Retinal pigment epithelial cell (primary cell): ENCODE data around the gene DCDC1.

Source experiments
- DNase-seq: peaks from one replicate; pipeline ENCODE4 v3.0.0-alpha.2; 2010; ENCODE audit warnings: low read depth
- H3K4me3 ChIP-seq: 2 replicates; pipeline ENCODE4 v1.5.1; 2011; ENCODE audit warnings: mild to moderate bottlenecking, low read length, control low read depth, moderate library complexity
- TF ChIP-seq, protein P1 (sequence below): conservative IDR thresholded peaks from 2 replicates; pipeline ENCODE4 v1.5.1; 2011; ENCODE audit warnings: low read depth, low read length, control low read depth, inconsistent platforms

Gene DCDC1

DNA sequence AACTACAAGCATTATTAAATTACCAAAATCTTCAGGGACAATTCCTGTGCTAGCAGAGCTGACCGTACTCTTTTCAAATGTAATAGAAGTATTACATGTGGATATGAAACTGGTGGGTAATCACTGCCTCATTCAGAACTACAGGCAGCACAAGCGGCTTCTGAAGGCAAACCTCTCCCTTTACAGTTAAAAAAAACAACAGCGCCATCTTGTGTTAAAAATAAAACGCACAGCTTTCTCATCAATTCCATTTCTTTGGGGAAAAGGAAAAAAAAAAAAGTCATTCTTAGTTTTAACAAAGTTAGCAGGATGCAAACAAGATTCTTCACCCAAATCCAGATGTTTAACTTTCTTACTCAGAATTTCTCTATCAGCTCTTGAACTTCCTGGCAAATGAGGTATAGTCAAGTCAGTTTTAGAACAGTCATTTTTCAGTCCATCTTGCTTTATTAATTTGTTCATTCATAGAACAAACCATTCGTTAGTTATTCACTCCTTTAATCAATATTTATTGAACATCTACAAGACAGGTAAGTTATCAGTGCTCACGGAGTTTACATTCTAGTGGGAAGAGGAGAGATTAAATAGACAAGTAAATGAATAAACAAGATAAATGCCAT lies 451.6 kb downstream of the DCDC1 start:
- H3K4me3 ChIP-seq, result no peak overlapping the region
- no peak for DNase-seq
- TF ChIP-seq, protein P1, sequence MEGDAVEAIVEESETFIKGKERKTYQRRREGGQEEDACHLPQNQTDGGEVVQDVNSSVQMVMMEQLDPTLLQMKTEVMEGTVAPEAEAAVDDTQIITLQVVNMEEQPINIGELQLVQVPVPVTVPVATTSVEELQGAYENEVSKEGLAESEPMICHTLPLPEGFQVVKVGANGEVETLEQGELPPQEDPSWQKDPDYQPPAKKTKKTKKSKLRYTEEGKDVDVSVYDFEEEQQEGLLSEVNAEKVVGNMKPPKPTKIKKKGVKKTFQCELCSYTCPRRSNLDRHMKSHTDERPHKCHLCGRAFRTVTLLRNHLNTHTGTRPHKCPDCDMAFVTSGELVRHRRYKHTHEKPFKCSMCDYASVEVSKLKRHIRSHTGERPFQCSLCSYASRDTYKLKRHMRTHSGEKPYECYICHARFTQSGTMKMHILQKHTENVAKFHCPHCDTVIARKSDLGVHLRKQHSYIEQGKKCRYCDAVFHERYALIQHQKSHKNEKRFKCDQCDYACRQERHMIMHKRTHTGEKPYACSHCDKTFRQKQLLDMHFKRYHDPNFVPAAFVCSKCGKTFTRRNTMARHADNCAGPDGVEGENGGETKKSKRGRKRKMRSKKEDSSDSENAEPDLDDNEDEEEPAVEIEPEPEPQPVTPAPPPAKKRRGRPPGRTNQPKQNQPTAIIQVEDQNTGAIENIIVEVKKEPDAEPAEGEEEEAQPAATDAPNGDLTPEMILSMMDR, result peak; percentile 60

DNA sequence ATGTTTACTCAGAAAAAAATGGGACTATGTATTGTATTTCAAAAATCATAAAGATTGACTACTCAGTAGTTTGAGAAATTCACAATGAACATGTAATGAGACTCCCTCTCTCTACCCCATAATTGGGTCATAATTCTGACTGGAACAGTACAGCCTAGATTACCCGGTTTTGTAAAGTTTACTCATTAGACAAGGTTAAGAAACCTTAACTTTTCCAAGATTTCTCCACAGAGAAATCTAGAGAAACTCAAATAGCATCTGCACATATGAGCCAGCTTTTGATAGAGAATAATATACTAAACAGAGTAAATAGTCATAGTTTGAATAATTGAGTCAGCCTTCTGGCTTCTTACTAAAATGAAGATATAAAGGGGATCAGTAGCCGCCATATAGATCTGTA lies 452.3 kb downstream of the DCDC1 start:
- DNase-seq, result no peak
- TF ChIP-seq, protein P1, result no peak
- no peak overlapping the region for H3K4me3 ChIP-seq

DNA sequence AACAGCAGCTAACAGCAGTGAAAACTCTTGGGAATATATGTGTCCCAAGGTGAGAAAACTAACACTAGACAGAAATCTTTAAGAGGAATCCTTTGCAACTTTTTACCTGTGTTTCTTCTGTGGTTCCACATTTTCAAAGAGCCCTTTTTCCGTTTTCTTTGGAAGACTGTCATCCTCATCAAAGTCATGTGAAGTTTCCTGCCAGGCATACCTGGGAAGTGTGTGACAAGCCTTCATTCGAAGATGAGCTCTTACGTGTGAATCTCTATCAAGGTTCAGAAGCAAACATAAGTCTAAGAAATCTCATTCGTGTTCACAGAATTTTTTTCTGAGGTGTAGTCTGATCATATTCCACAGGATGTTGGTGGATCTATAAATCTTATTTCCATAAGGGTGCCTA lies 452.8 kb downstream of the DCDC1 start:
- no peak overlapping the region for H3K4me3 ChIP-seq
- no peak for DNase-seq
- TF ChIP-seq, protein P1, result no peak

DNA sequence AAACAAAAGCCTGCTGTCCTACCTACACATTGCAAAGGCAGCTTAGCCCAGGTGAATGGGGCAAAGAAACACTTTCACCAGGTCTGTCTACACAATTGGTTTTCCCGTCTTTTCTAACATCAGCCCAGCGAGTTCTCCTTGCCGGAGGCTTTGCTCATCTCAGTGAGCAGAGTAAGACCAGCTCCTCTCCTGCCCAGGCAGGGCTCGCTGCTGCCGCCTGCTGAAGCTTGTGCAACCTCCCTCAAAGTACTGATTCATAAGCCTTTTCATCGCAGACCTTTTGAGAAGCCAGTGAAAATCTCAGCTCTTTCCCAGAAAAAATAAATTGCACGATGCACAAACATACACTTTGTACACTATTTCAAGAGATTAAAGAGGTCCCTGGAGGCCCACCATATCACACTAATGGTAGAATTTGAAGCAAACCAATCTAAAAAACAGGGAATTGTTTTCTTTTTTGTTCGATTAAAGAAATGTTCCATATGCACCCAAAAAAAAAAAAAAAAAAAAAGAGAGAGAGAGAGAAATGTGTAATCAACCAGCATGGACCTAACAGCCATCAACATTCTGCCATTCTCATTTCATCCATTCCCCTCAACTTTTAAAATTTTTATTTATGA lies 455.3 kb downstream of the DCDC1 start:
- DNase-seq, result no peak
- TF ChIP-seq, protein P1, result peak; percentile 98
- no peak overlapping the region for H3K4me3 ChIP-seq

DNA sequence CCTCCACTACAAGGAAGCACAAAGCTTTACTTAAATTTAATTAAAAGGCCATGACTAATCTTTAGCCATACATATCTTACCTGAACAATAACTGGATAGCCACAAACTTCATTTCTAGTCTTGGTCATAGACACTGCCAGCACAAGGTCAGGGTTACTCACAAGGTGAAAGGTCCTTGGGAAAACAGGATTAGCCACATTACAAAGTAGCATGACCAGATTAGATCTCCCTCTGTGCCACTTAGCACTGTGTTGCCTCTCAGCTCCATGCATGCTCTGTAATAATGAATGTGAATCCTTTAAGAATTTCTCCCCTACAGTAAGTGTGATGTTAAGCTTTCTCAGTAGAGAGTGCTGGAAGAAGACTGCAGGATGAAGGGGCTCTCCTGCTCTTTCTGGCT lies 458.3 kb downstream of the DCDC1 start:
- TF ChIP-seq, protein P1, result no peak
- DNase-seq, result no peak

DNA sequence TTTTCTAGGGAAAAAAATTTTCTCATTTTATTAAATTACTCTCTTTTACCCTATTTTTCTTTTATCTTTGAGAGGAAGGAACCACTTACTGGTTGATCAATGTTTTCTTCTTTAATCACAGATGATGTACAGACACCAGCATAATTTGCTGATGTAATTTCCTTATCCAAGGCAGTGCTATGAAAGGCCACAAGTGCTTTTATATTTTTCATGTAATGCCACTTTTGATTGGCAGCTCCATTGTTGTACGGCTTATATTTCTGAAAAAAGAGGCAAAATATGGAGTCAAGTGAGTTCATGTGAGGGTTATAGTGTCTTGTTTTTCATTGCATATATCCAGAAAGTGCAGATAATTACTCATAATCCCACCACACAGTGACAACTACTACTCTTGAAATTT lies 460.7 kb downstream of the DCDC1 start:
- TF ChIP-seq, protein P1, result no peak
- DNase-seq, result no peak
- no peak overlapping the region for H3K4me3 ChIP-seq

More for the DNA sequence above, 458.3 kb downstream of the DCDC1 start:
- no peak overlapping the region for H3K4me3 ChIP-seq

DNA sequence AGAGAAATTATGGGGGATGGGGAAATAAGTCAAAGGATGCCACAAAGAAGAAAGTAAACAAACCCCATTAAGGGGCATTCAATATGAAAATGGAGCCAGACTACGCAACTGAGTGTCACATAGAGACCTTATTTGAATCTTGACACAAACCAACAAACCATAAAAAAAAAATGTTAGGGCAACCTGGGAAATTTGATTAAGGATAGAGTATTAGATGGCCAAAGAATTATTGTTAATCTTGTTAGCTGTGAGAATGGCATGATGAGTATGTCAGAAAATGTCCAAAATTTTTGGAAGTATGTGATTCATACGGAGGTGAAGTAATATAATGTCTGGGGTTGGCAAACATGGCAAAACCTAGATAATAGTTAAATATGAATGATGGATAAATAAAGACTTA lies 461.3 kb downstream of the DCDC1 start:
- DNase-seq, result no peak
- no peak overlapping the region for H3K4me3 ChIP-seq
- TF ChIP-seq, protein P1, result no peak
